Erythroblast (primary cell): ENCODE data around the gene CYB561D1.

Source experiments
- GATA1 ChIP-seq: IDR thresholded peaks from 2 replicates; pipeline ENCODE4 v1.6.1; 2011; ENCODE audit warnings: low read depth, mild to moderate bottlenecking, control low read depth, low read length, moderate library complexity
- POLR2A ChIP-seq: IDR thresholded peaks from 2 replicates; pipeline ENCODE4 v1.6.1; 2011; ENCODE audit warnings: mild to moderate bottlenecking, low read length

DNA sequence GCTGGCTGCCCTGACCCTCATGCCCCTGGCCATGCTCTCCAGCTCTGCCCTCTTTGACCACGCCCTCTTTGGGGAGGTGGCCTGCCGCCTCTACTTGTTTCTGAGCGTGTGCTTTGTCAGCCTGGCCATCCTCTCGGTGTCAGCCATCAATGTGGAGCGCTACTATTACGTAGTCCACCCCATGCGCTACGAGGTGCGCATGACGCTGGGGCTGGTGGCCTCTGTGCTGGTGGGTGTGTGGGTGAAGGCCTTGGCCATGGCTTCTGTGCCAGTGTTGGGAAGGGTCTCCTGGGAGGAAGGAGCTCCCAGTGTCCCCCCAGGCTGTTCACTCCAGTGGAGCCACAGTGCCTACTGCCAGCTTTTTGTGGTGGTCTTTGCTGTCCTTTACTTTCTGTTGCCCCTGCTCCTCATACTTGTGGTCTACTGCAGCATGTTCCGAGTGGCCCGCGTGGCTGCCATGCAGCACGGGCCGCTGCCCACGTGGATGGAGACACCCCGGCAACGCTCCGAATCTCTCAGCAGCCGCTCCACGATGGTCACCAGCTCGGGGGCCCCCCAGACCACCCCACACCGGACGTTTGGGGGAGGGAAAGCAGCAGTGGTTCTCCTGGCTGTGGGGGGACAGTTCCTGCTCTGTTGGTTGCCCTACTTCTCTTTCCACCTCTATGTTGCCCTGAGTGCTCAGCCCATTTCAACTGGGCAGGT, 49.5 kb downstream of the CYB561D1 start:
- TF ChIP-seq POLR2A (no peak), GATA1 (no peak)
